Esophagus muscularis mucosa (tissue), 4 donors: ENCODE data around the gene LOC128125822.

Source experiments
- DNase-seq: peaks from one replicate; pipeline ENCODE4 v3.0.0-alpha.2; 2017; ENCODE audit errors: extremely low spot score
- H3K27ac ChIP-seq, 4 donors: fragments of 200-600 bp; sonication (generic); replicated peaks in 1 of 4; 1 replicate in 3 of 4; 2 replicates in 1 of 4; pipeline ENCODE4 v1.5.1; 2016 to 2019; ENCODE audit warnings: mild to moderate bottlenecking in 1 of 4
- H3K27me3 ChIP-seq, 4 donors: fragments of 200-600 bp; sonication (generic); one replicate each; pipeline versions ENCODE4 v1.5.1 to v1.6.0; 2016 to 2019
- H3K36me3 ChIP-seq, 4 donors: fragments of 200-600 bp; sonication (generic); one replicate each; pipeline ENCODE4 v1.5.1; 2016 to 2019
- H3K4me1 ChIP-seq, 4 donors: fragments of 200-600 bp; sonication (generic); one replicate each; pipeline ENCODE4 v1.5.1; 2016 to 2019
- H3K4me3 ChIP-seq, 4 donors: fragments of 200-600 bp; sonication (generic); 1 replicate in 2 of 4; 2 replicates in 2 of 4; pipeline ENCODE4 v1.5.1; 2016 to 2019; ENCODE audit warnings: mild to moderate bottlenecking in 4 of 4, moderate library complexity in 1 of 4
- H3K9me3 ChIP-seq, 4 donors: fragments of 200-600 bp; sonication (generic); 1 replicate in 3 of 4; 2 replicates in 1 of 4; pipeline ENCODE4 v1.5.1; 2016 to 2019
- EP300 ChIP-seq: sonication (generic); formaldehyde crosslinking; IDR thresholded peaks from one replicate; pipeline ENCODE4 v1.6.1; 2017; ENCODE audit warnings: antibody characterized with exemption
- POLR2A ChIP-seq: fragments of 450-650 bp; IDR thresholded peaks from one replicate; pipeline ENCODE4 v1.6.1; 2017; ENCODE audit warnings: antibody characterized with exemption, moderate library complexity, mild to moderate bottlenecking, low read depth
- POLR2AphosphoS5 ChIP-seq, 2 donors: sonication (generic); formaldehyde crosslinking; IDR thresholded peaks; one replicate each; pipeline ENCODE4 v1.6.1; 2017; ENCODE audit warnings: antibody characterized with exemption in 2 of 2
- WGBS: methylation state at CpG from one replicate; pipeline ENCODE4 v1.1.5; 2018; 5-methylcytosine and 5-hydroxymethylcytosine counted together
- intact Hi-C: fragments of 100-400 bp; cut with DNase I; formaldehyde crosslinking; loops from one replicate; pipeline ENCODE4 v1.15.1; 2023
- TF ChIP-seq, protein P1 (sequence below), 3 experiments: fragments of 200-600 bp in 2 of 3; fragments of 450-650 bp in 1 of 3; sonication (generic) in 2 of 3; IDR thresholded peaks; one replicate each; pipeline ENCODE4 v1.5.1; 2017 to 2019; ENCODE audit warnings: antibody characterized with exemption in 3 of 3, mild to moderate bottlenecking in 2 of 3, moderate library complexity in 1 of 3

Gene LOC128125822

DNA sequence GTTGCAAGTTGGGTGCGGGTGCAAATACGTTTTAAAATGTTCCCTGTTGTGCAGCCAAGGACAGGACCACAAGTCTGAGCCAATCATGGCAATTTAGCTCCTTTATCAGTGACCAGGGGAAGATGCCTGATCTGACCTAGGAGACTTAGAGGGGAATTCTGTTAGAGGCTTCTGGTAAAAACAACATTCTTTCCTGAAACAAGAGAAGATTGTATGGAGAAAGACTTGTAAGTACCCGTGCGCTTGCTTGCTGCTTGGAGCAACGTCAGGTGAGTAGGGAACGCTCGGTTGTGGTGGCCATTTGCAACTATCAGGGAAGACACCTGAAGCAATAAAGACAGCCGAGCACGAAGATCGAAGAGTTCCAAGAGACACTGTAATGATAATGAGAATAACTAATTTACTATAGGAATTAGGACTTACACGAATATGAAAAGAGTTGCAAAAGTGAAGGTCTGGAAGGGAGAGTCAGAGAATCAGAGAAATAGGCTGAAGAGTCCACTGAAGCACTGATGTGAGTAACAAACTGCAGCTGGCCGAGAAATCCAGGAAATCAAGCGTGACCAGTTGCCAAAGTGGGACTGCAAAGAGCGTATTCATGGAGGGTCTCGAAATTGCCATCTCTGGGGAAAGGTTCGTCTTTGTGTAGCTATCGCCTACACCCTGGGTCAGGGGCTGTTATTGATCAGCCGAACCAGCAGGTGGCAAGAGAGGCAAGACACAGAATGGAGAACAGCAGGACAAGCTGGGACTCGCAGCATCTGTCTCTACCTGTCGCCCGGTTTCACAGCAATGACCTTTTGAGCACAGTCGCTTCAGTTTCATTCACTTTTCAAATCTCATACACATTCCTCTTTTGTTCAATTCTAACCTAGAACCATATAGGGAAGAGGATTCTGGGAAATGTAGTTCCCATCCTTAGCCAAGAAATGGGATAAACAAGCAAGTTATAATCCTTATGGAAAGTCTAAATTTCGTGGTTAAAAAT, 26.1 kb downstream of the LOC128125822 start:
- no peak for DNase-seq
- TF ChIP-seq POLR2A (no peak), EP300 (no peak), POLR2AphosphoS5 (IDR thresholded peaks at IDR 0.05) (peak in 1 of 2 donors; percentile 34)
- TF ChIP-seq, protein P1, sequence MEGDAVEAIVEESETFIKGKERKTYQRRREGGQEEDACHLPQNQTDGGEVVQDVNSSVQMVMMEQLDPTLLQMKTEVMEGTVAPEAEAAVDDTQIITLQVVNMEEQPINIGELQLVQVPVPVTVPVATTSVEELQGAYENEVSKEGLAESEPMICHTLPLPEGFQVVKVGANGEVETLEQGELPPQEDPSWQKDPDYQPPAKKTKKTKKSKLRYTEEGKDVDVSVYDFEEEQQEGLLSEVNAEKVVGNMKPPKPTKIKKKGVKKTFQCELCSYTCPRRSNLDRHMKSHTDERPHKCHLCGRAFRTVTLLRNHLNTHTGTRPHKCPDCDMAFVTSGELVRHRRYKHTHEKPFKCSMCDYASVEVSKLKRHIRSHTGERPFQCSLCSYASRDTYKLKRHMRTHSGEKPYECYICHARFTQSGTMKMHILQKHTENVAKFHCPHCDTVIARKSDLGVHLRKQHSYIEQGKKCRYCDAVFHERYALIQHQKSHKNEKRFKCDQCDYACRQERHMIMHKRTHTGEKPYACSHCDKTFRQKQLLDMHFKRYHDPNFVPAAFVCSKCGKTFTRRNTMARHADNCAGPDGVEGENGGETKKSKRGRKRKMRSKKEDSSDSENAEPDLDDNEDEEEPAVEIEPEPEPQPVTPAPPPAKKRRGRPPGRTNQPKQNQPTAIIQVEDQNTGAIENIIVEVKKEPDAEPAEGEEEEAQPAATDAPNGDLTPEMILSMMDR (IDR thresholded peaks at IDR 0.05), result peak; percentile 86 to 96 (median 87)
- no peaks in the 10 kb centered on the region for H3K9me3 ChIP-seq
- peaks cover 0 to 14% (median 8%) of the 10 kb centered on the region in 4 donors for H3K4me1 ChIP-seq
- 5% methylated on average over 23 of the region's 23 CpGs for WGBS
- H3K27ac ChIP-seq, result no peak overlapping the region
- H3K27me3 ChIP-seq, result no peaks in the 10 kb centered on the region
- intact Hi-C loops, result loop anchor here (1.0 to 5.0 kb wide), 2 partner anchors 39 to 166 kb away; partner anchors contain the start of gene PHF3
- H3K36me3 ChIP-seq, result no peaks in the 10 kb centered on the region
- peak overlapping the region; percentile 46 to 62 (median 49) for H3K4me3 ChIP-seq

DNA sequence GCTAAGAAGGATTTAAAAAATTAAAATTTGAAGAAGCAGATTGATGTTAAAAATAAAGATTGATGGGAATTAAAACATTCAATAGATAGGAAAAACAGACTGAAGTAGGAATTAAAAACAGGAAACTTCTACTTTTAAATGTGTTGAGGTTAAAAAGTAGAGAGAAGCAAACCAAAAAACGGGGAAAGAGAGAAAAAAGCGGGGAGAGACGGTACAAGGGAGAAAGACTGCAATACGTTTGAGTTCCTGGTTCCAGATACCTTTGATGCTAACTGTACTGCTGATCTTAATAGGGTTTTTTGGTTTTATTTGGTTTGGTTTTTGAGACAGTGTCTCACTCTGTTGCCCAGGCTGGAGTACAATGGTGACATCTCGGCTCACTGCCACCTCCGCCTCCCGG, 27.0 kb downstream of the LOC128125822 start:
- no peaks in the 10 kb centered on the region for H3K27me3 ChIP-seq
- H3K4me3 ChIP-seq, result no peak overlapping the region
- H3K36me3 ChIP-seq, result no peaks in the 10 kb centered on the region
- intact Hi-C loops, result loop anchor here (5.0 kb wide), 1 partner anchor 38 kb away; the partner anchor contains the start of gene PHF3
- TF ChIP-seq, protein P1 (IDR thresholded peaks at IDR 0.05), result no peak
- TF ChIP-seq POLR2A (no peak), EP300 (no peak), POLR2AphosphoS5 (IDR thresholded peaks at IDR 0.05) (no peak)
- no peak overlapping the region for H3K27ac ChIP-seq
- 85% methylated on average over 7 of the region's 7 CpGs for WGBS
- peaks cover 0 to 14% (median 8%) of the 10 kb centered on the region in 4 donors for H3K4me1 ChIP-seq
- no peaks in the 10 kb centered on the region for H3K9me3 ChIP-seq
- no peak for DNase-seq

DNA sequence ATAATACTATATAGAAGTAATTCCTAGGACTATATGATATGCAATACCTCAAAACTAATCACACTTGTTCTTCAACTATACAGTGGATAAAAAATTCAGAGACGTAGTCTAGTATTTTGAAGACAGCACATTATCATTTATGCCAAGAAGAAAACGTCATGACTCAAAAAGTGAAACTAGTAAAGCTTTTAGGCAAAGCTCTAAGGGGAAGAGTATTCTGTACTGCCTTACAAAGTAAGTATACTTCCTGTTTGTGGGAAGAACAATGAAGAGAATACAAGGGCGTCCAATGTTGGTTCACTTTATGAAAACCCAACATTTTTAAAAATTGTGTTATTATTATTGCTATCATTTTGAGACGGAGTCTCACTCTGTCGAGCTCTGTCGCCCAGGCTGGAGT, 27.9 kb downstream of the LOC128125822 start:
- H3K27ac ChIP-seq, result no peak overlapping the region

DNA sequence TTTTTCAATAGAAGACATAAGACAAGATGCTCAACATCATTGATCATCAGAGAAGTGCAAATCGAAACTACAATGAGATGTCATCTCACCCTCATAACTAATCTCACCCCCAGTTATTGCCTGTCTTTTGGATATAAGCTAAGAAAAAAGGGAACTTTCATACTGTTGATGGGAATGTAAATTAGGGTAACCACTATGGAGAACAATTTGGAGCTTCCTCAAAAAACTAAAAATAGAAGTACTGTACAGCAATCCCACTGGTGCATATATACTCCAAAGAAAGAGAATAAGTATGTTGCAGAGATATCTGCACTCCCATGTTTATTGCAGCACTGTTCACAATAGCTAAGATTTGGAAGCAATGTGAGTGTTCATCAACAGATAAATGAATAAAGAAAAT, 37.0 kb downstream of the LOC128125822 start:
- no peaks in the 10 kb centered on the region for H3K4me1 ChIP-seq
- H3K4me3 ChIP-seq, result no peak overlapping the region
- intact Hi-C loops, result no loop called here
- no peaks in the 10 kb centered on the region for H3K27me3 ChIP-seq
- TF ChIP-seq POLR2AphosphoS5 (IDR thresholded peaks at IDR 0.05) (no peak), EP300 (no peak), POLR2A (no peak)
- TF ChIP-seq, protein P1 (IDR thresholded peaks at IDR 0.05), result no peak
- WGBS, result 94% methylated on average over 1 of the region's 1 CpG
- no peak for DNase-seq
- H3K36me3 ChIP-seq, result no peaks in the 10 kb centered on the region
- no peaks in the 10 kb centered on the region for H3K9me3 ChIP-seq
- H3K27ac ChIP-seq, result no peak overlapping the region

More for the DNA sequence above, 27.9 kb downstream of the LOC128125822 start:
- Histone ChIP-seq H3K4me1 (peaks cover 0 to 14% (median 8%) of the 10 kb centered on the region in 4 donors), H3K36me3 (no peaks in the 10 kb centered on the region), H3K4me3 (no peak overlapping the region), H3K27me3 (no peaks in the 10 kb centered on the region), H3K9me3 (no peaks in the 10 kb centered on the region)
- TF ChIP-seq POLR2A, result no peak
- TF ChIP-seq EP300, result no peak
- TF ChIP-seq POLR2AphosphoS5 (IDR thresholded peaks at IDR 0.05), result no peak
- TF ChIP-seq, protein P1 (IDR thresholded peaks at IDR 0.05), result no peak
- 69% methylated on average over 6 of the region's 6 CpGs for WGBS
- DNase-seq, result no peak
- intact Hi-C loops, result no loop called here
